Neutrophil (primary cell): ENCODE results near the gene RBFOX2.
"Not testable (repeated sequence)": the region's sequence is repeated elsewhere in the genome, so short reads cannot be mapped to it uniquely, and the experiment has no call there.

Source experiments
- H3K27ac ChIP-seq: fragments of 200-600 bp; sonication (generic); 2 replicates; pipeline ENCODE4 v1.5.1; 2016; ENCODE audit warnings: mild to moderate bottlenecking, moderate library complexity
- H3K27me3 ChIP-seq: fragments of 200-600 bp; sonication (generic); 2 replicates; pipeline ENCODE4 v1.6.0; 2016; ENCODE audit warnings: mild to moderate bottlenecking
- H3K36me3 ChIP-seq: fragments of 200-600 bp; sonication (generic); 2 replicates; pipeline ENCODE4 v1.5.1; 2017
- H3K4me1 ChIP-seq, 2 experiments: fragments of 200-600 bp in 1 of 2; sonication (generic) in 1 of 2; 1 replicate in 1 of 2; 2 replicates in 1 of 2; pipeline versions ENCODE4 v1.5.1 to v1.6.1; 2013 to 2016; ENCODE audit warnings: low read depth in 1 of 2, low read length in 1 of 2, mild to moderate bottlenecking in 1 of 2, moderate library complexity in 1 of 2; ENCODE audit not compliant: control insufficient read depth in 1 of 2, insufficient read depth in 1 of 2
- H3K4me3 ChIP-seq, 2 experiments: fragments of 200-600 bp in 1 of 2; sonication (generic) in 1 of 2; 1 replicate in 1 of 2; 2 replicates in 1 of 2; pipeline ENCODE4 v1.5.1; 2013 to 2016; ENCODE audit warnings: low read depth in 1 of 2, low read length in 1 of 2, mild to moderate bottlenecking in 1 of 2, moderate library complexity in 1 of 2
- H3K9me3 ChIP-seq: fragments of 200-600 bp; sonication (generic); 2 replicates; pipeline ENCODE4 v1.5.1; 2016
- CTCF ChIP-seq: fragments of 200-600 bp; sonication (generic); IDR thresholded peaks from 2 replicates; pipeline ENCODE4 v1.5.1; 2016; ENCODE audit warnings: antibody characterized with exemption

The RBFOX2 gene

GRCh38 chr22:36052505-36052941 is 23.9 kb upstream of the RBFOX2 start:
- Histone ChIP-seq H3K36me3 (no peaks in the 10 kb centered on the region), H3K4me1 (no peaks in the 10 kb centered on the region), H3K27me3 (no peaks in the 10 kb centered on the region), H3K27ac (no peak overlapping the region), H3K4me3 (no peak overlapping the region), H3K9me3 (no peaks in the 10 kb centered on the region)
- no peak for TF ChIP-seq CTCF

- no peaks in the 10 kb centered on the region for H3K36me3 ChIP-seq
- H3K4me3 ChIP-seq: no peak overlapping the region
- no peak overlapping the region for H3K27ac ChIP-seq
- H3K9me3 ChIP-seq: no peaks in the 10 kb centered on the region
- no peaks in the 10 kb centered on the region for H3K4me1 ChIP-seq
- no peak for TF ChIP-seq CTCF
- no peaks in the 10 kb centered on the region for H3K27me3 ChIP-seq
Observed at GRCh38 chr22:36049678-36049997, 21.0 kb upstream of the RBFOX2 start.

- no peak for TF ChIP-seq CTCF
- Histone ChIP-seq H3K9me3 (no peaks in the 10 kb centered on the region), H3K27me3 (no peaks in the 10 kb centered on the region), H3K27ac (no peak overlapping the region), H3K4me3 (no peak overlapping the region), H3K4me1 (no peaks in the 10 kb centered on the region), H3K36me3 (no peaks in the 10 kb centered on the region)
Observed at GRCh38 chr22:36048911-36049677, 20.5 kb upstream of the RBFOX2 start.

GRCh38 chr22:36044517-36044916 is 15.9 kb upstream of the RBFOX2 start:
- not testable (repeated sequence) for H3K4me3 ChIP-seq, H3K9me3 ChIP-seq, H3K4me1 ChIP-seq, H3K27me3 ChIP-seq, H3K36me3 ChIP-seq, H3K27ac ChIP-seq

GRCh38 chr22:36042240-36042639 is 13.6 kb upstream of the RBFOX2 start:
- H3K9me3 ChIP-seq: no peaks in the 10 kb centered on the region
- H3K27ac ChIP-seq: no peak overlapping the region
- peaks cover 3% of the 10 kb centered on the region for H3K27me3 ChIP-seq
- H3K36me3 ChIP-seq: no peaks in the 10 kb centered on the region
- no peaks in the 10 kb centered on the region for H3K4me1 ChIP-seq
- H3K4me3 ChIP-seq: no peak overlapping the region
- TF ChIP-seq CTCF: no peak

GRCh38 chr22:36039125-36039524 is 10.5 kb upstream of the RBFOX2 start:
- no peak overlapping the region for H3K27ac ChIP-seq
- no peaks in the 10 kb centered on the region for H3K4me1 ChIP-seq
- H3K27me3 ChIP-seq: peaks cover 27% of the 10 kb centered on the region
- H3K9me3 ChIP-seq: no peaks in the 10 kb centered on the region
- H3K4me3 ChIP-seq: no peak overlapping the region
- no peak for TF ChIP-seq CTCF
- no peaks in the 10 kb centered on the region for H3K36me3 ChIP-seq
